Transverse colon (tissue), 4 donors: ENCODE measurements around the gene SMOC1. TPM values are rescaled to one million over a fixed set of nuclear protein-coding genes. Genes with fewer than 3 reads are reported as not detected.

Experiments
- DNase-seq: peaks from one replicate; pipeline ENCODE4 v3.0.0-alpha.2; 2019
- H3K27ac ChIP-seq, 4 donors: fragments of 200-600 bp; sonication (generic); 2 replicates each; pipeline ENCODE4 v1.5.1; 2016 to 2018; ENCODE audit warnings: inconsistent platforms in 4 of 4
- H3K27me3 ChIP-seq: fragments of 200-600 bp; sonication (generic); 2 replicates; pipeline ENCODE4 v1.5.1; 2017; ENCODE audit warnings: inconsistent platforms
- H3K36me3 ChIP-seq, 4 donors: fragments of 200-600 bp; sonication (generic); 2 replicates each; pipeline ENCODE4 v1.5.1; 2017 to 2019; ENCODE audit warnings: inconsistent platforms in 4 of 4
- H3K4me1 ChIP-seq, 4 donors: fragments of 200-600 bp; sonication (generic); 2 replicates each; pipeline ENCODE4 v1.5.1; 2017 to 2020; ENCODE audit warnings: inconsistent platforms in 4 of 4
- H3K4me3 ChIP-seq, 4 donors: fragments of 200-600 bp; sonication (generic); 1 replicate in 1 of 4; 2 replicates in 3 of 4; pipeline versions ENCODE4 v1.5.1 to v1.6.1; 2017 to 2019; ENCODE audit warnings: inconsistent platforms in 4 of 4
- H3K9me3 ChIP-seq, 2 donors: fragments of 200-600 bp; sonication (generic); 2 replicates each; pipeline ENCODE4 v1.5.1; 2017 to 2019; ENCODE audit warnings: inconsistent platforms in 2 of 2
- EP300 ChIP-seq: sonication (generic); formaldehyde crosslinking; IDR thresholded peaks from one replicate; pipeline ENCODE4 v1.6.1; 2017; ENCODE audit warnings: antibody characterized with exemption, low read depth
- POLR2A ChIP-seq: fragments of 450-650 bp; IDR thresholded peaks from one replicate; pipeline ENCODE4 v1.6.1; 2016; ENCODE audit warnings: antibody characterized with exemption, mild to moderate bottlenecking, moderate library complexity
- POLR2AphosphoS5 ChIP-seq, 3 donors: sonication (generic); formaldehyde crosslinking; IDR thresholded peaks; one replicate each; pipeline ENCODE4 v1.6.1; 2016; ENCODE audit warnings: antibody characterized with exemption in 3 of 3
- WGBS, 2 donors: methylation state at CpG; one replicate each; pipeline ENCODE4 v1.1.5; 2018; ENCODE audit warnings: low coverage in 1 of 2; 5-methylcytosine and 5-hydroxymethylcytosine counted together
- in situ Hi-C, 4 donors: fragments of 200-750 bp; cut with MboI; loops; one replicate each; pipeline versions ENCODE4 v1.15.0 to v1.15.1; 2017; ENCODE audit warnings: low sequenced_read_pairs in 3 of 4, low pct_ligation_motif_present in 1 of 4, low pct_unique_long_range_greater_than_20kb in 1 of 4
- intact Hi-C: fragments of 100-400 bp; cut with DNase I; formaldehyde crosslinking; loops from one replicate; pipeline ENCODE4 v1.15.1; 2023; ENCODE audit warnings: low total_unique reads
- total RNA-seq, 4 donors: library from RNA; depleted of rRNA; stranded (reverse); fragments of >200 nt; gene quantifications; one replicate each; pipeline ENCODE4 v1.1.0, GENCODE V29; 2016
- TF ChIP-seq, protein P1 (sequence below), 5 experiments: fragments of 200-600 bp in 3 of 5; fragments of 450-650 bp in 2 of 5; sonication (generic) in 3 of 5; IDR thresholded peaks; 1 replicate in 2 of 5; 2 replicates in 3 of 5; pipeline ENCODE4 v1.5.1; 2016 to 2017; ENCODE audit warnings: antibody characterized with exemption in 5 of 5, inconsistent platforms in 3 of 5, mild to moderate bottlenecking in 2 of 5, moderate library complexity in 1 of 5

SMOC1 gene
- total RNA-seq, 4 donors from 2014 or later: 0.82 to 1.3 TPM; not detected in 2

GRCh38 chr14:69858801-69859200 is 20.4 kb upstream of the SMOC1 start:
- in situ Hi-C loops: no loop called here
- 82 to 83% methylated on average over 5 to 8 of the region's 8 CpGs for WGBS, 2 donors
- H3K27me3 ChIP-seq: no peaks in the 10 kb centered on the region

GRCh38 chr14:69859591-69859990 is 19.6 kb upstream of the SMOC1 start:
- TF ChIP-seq, protein P1, sequence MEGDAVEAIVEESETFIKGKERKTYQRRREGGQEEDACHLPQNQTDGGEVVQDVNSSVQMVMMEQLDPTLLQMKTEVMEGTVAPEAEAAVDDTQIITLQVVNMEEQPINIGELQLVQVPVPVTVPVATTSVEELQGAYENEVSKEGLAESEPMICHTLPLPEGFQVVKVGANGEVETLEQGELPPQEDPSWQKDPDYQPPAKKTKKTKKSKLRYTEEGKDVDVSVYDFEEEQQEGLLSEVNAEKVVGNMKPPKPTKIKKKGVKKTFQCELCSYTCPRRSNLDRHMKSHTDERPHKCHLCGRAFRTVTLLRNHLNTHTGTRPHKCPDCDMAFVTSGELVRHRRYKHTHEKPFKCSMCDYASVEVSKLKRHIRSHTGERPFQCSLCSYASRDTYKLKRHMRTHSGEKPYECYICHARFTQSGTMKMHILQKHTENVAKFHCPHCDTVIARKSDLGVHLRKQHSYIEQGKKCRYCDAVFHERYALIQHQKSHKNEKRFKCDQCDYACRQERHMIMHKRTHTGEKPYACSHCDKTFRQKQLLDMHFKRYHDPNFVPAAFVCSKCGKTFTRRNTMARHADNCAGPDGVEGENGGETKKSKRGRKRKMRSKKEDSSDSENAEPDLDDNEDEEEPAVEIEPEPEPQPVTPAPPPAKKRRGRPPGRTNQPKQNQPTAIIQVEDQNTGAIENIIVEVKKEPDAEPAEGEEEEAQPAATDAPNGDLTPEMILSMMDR (IDR thresholded peaks at IDR 0.05): no peak
- TF ChIP-seq POLR2A (no peak), POLR2AphosphoS5 (IDR thresholded peaks at IDR 0.05) (no peak), EP300 (no peak)
- intact Hi-C loops: no loop called here

More at GRCh38 chr14:69858801-69859200, 20.4 kb upstream of the SMOC1 start:
- intact Hi-C loops: no loop called here
- Histone ChIP-seq H3K4me1 (peaks cover 0 to 4% (median 0%) of the 10 kb centered on the region in 4 donors), H3K9me3 (no peaks in the 10 kb centered on the region), H3K36me3 (no peaks in the 10 kb centered on the region), H3K4me3 (no peak overlapping the region), H3K27ac (no peak overlapping the region)
- TF ChIP-seq POLR2AphosphoS5 (IDR thresholded peaks at IDR 0.05): no peak
- no peak for TF ChIP-seq POLR2A
- TF ChIP-seq EP300: no peak
- TF ChIP-seq, protein P1 (IDR thresholded peaks at IDR 0.05): no peak
- DNase-seq: no peak

DNA sequence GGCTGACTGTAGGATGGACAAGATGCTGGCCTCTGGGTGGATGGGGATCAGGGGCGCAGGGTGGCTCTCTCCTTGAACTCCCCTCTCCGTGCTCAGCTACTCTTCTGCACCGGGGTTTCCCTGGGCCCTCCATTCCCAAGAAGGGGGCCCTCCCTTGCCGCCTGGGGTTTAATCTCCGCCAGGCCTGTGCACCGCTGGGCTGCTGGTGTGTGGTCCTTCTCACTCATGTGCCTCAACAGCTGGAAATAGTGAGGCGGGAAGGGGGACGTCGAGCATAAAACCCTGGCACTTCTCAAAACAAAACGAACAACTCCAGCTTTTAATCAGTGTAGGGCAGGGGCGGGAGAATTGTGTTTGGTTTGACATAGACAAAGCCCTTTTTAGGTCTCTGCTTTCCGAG is 19.0 kb upstream of the SMOC1 start:
- WGBS, 2 donors: 68% methylated on average over 12 of the region's 12 CpGs; no CpG with 5 or more reads in 1 of the 2 donors
- H3K4me1 ChIP-seq: no peaks in the 10 kb centered on the region
- no peak for DNase-seq
- TF ChIP-seq EP300 (no peak), POLR2A (no peak), POLR2AphosphoS5 (IDR thresholded peaks at IDR 0.05) (no peak)
- TF ChIP-seq, protein P1 (IDR thresholded peaks at IDR 0.05): no peak
- intact Hi-C loops (no loop called here), in situ Hi-C loops (no loop called here)
- H3K9me3 ChIP-seq: peaks cover 0 to 3% of the 10 kb centered on the region in 2 donors
- no peak overlapping the region for H3K27ac ChIP-seq
- H3K36me3 ChIP-seq: no peaks in the 10 kb centered on the region
- no peaks in the 10 kb centered on the region for H3K27me3 ChIP-seq
- H3K4me3 ChIP-seq: no peak overlapping the region

More at GRCh38 chr14:69859591-69859990, 19.6 kb upstream of the SMOC1 start:
- 82 to 87% methylated on average over 6 to 14 of the region's 14 CpGs for WGBS, 2 donors
- Histone ChIP-seq H3K4me3 (no peak overlapping the region), H3K27ac (no peak overlapping the region), H3K36me3 (no peaks in the 10 kb centered on the region), H3K4me1 (peaks cover 0 to 4% (median 0%) of the 10 kb centered on the region in 4 donors), H3K9me3 (peaks cover 0 to 2% of the 10 kb centered on the region in 2 donors), H3K27me3 (no peaks in the 10 kb centered on the region)
- DNase-seq: no peak
- in situ Hi-C loops: no loop called here

- TF ChIP-seq EP300 (no peak), POLR2AphosphoS5 (IDR thresholded peaks at IDR 0.05) (no peak), POLR2A (no peak)
- TF ChIP-seq, protein P1 (IDR thresholded peaks at IDR 0.05): no peak
- intact Hi-C loops: no loop called here
Measured at GRCh38 chr14:69861025-69861569, 18.1 kb upstream of the SMOC1 start.

More at GRCh38 chr14:69861025-69861569, 18.1 kb upstream of the SMOC1 start:
- 83 to 84% methylated on average over 3 of the region's 3 CpGs for WGBS, 2 donors
- no peaks in the 10 kb centered on the region for H3K4me1 ChIP-seq
- in situ Hi-C loops: no loop called here
- H3K27me3 ChIP-seq: no peaks in the 10 kb centered on the region
- no peak overlapping the region for H3K27ac ChIP-seq
- DNase-seq: no peak
- no peaks in the 10 kb centered on the region for H3K36me3 ChIP-seq
- H3K4me3 ChIP-seq: no peak overlapping the region
- peaks cover 0 to 3% of the 10 kb centered on the region in 2 donors for H3K9me3 ChIP-seq
